RWPE1 (cell line): ENCODE measurements around the gene DTWD1.
"Not testable (repeated sequence)": the region's sequence is repeated elsewhere in the genome, so short reads cannot be mapped to it uniquely, and the experiment has no call there.

Source experiments
- CTCF ChIA-PET: fragments of 350-600 bp; sonication (Branson Sonifier 250); formaldehyde crosslinking; extraction: SDS; loops from one replicate; lab custom pipeline; 2021; lab: Yijun Ruan, JAX
- POLR2A ChIA-PET: fragments of 400-600 bp; formaldehyde crosslinking; extraction: SDS; loops from one replicate; lab custom pipeline; 2020; ENCODE audit warnings: antibody characterized with exemption; ENCODE audit not compliant: low non-redundant PET; lab: Yijun Ruan, JAX
- DNase-seq: peaks from one replicate; pipeline ENCODE4 v3.0.0; 2012; ENCODE audit warnings: low spot score
- H3K27ac ChIP-seq: fragments of 450-650 bp; 2 replicates; pipeline ENCODE4 v1.5.1; 2017
- TF ChIP-seq, protein P1 (sequence below): fragments of 450-650 bp; conservative IDR thresholded peaks from 2 replicates; pipeline ENCODE4 v1.5.1; 2017; ENCODE audit warnings: low read depth, mild to moderate bottlenecking

The DTWD1 gene

DNA sequence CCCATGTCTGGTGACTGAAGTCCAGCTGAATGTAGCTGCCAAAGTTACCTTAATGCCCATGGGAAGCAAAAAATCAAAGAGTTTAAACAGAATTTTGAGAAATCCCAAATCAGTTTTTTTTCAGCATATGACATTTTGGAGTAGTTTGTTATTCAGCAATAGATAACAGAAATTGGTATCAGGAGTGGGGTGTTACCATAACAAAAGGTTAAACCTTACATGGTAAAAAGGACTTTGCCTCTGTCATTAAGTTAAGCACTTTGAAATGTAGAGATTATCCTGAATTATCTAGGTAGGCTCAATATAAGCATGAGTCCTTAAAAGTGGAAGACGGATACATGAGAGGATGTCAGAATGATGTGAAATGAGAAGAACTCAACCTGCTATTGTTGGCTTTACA is 32.1 kb downstream of the DTWD1 start:
- ChIA-PET CTCF (no interaction called here), POLR2A (no interaction called here)
- TF ChIP-seq, protein P1, sequence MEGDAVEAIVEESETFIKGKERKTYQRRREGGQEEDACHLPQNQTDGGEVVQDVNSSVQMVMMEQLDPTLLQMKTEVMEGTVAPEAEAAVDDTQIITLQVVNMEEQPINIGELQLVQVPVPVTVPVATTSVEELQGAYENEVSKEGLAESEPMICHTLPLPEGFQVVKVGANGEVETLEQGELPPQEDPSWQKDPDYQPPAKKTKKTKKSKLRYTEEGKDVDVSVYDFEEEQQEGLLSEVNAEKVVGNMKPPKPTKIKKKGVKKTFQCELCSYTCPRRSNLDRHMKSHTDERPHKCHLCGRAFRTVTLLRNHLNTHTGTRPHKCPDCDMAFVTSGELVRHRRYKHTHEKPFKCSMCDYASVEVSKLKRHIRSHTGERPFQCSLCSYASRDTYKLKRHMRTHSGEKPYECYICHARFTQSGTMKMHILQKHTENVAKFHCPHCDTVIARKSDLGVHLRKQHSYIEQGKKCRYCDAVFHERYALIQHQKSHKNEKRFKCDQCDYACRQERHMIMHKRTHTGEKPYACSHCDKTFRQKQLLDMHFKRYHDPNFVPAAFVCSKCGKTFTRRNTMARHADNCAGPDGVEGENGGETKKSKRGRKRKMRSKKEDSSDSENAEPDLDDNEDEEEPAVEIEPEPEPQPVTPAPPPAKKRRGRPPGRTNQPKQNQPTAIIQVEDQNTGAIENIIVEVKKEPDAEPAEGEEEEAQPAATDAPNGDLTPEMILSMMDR, result no peak
- no peak overlapping the region for H3K27ac ChIP-seq
- no peak for DNase-seq

DNA sequence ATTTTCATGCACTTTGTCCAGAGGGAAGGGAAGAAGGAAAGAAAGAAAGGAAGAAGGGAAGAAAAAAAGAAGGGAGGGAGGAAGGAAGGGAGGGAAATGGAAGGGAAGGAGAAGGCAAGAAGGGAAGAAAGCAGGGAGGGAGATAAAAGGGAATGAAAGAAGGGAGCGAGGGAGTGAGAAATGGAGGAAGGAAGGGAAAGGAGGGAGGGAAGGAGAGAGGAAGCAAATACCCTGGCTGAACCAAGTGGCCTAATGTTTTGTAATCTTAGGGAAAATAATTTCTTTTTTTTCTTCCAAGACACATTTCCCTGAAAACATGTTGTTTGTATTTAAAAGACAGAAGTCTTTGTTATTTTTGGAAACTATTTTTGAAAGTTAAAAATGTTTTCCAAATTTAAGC is 35.9 kb downstream of the DTWD1 start:
- CTCF ChIA-PET, result interaction anchor here (0.6 kb wide), 1 partner anchor 8 kb away, joined by 5 read pairs; no protein-coding TSS in a partner anchor
- no peak overlapping the region for H3K27ac ChIP-seq
- POLR2A ChIA-PET, result no interaction called here
- DNase-seq, result no peak
- TF ChIP-seq, protein P1, result no peak

DNA sequence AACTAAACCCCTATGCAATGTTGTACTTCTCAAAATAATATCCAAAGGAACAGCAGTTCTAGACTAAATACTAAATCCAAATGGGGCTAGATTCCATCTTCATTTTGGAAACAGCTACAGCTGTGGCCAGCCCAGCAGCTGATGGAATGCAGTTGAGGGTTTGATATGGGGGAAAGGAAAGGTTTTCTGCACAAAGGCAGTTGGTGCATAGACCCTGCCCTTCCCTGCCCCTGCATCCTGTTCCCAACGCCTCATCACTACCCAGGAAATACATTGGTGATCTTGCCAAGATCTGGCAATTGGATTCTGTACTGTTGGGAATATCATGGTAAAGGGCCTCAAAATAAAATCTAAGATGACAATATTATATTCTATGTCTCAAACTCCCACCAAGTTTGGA is 43.9 kb downstream of the DTWD1 start:
- TF ChIP-seq, protein P1, result no peak
- ChIA-PET POLR2A (no interaction called here), CTCF (interaction anchor here (0.8 kb wide), 1 partner anchor 25 kb away, joined by 4 read pairs; no protein-coding TSS in a partner anchor)
- H3K27ac ChIP-seq, result no peak overlapping the region
- DNase-seq, result no peak

DNA sequence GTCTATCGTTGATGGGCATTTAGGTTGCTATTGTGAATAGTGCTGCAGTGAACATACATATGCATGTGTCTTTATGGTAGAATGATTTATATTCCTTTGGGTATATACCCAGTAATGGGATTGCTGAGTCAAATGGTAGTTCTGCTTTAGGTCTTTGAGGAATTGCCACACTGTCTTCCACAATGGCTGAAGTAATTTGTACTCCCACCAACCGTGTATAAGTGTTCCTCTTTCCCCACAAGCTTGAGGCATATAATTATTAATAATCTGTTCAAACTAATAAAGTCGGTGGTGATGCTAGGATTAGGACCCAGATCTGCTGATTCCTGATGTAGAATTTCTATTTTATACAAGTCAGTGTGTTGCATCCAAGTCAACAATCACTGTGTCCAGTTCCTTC is 45.6 kb downstream of the DTWD1 start:
- H3K27ac ChIP-seq, DNase-seq, POLR2A ChIA-PET, CTCF ChIA-PET: not testable (repeated sequence)

DNA sequence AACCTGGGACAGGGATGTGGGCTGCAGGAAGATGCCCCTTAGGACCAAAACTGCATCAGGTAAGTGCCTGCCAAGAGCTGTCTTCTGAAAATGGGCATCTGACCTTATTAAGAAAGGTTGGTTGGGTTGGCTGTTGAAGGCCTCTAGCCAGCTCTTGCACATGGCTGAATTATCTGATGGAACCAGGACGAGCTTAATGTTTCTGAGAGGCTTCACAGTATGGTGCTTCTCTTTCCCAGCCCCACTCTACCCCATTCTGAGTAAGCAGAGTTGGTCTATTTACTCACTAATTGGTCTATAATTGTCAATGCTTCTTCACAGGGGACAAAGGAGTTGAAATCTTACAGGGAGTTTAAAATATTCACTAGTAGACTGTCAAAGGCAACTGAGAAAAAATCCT is 48.4 kb downstream of the DTWD1 start:
- ChIA-PET POLR2A (no interaction called here), CTCF (interaction anchor here (0.6 to 0.7 kb wide), 2 partner anchors 48 to 687 kb away, joined by 3 read pairs; partner anchors contain the start of gene DTWD1)
- TF ChIP-seq, protein P1, result no peak
- no peak for DNase-seq
- no peak overlapping the region for H3K27ac ChIP-seq

DNA sequence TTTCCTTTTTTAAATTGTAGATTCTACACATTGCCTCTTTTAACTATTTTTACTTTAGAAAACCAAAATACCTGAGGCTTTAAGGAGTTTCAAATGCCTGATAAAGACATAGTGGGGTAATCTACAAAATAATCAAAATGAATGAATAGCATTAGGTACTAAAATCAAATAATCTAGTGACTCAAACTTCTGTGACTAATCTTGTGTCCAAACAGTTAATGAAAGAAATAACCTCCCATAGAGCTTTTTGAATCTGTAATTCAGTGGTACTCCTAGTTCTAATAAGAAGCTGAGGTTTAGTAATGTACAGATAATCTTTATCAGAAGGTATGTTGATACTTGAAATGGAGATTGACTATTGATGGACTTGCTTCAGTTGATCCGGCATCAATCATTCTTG is 53.0 kb downstream of the DTWD1 start:
- ChIA-PET CTCF (no interaction called here), POLR2A (no interaction called here)
- DNase-seq, result no peak
- no peak overlapping the region for H3K27ac ChIP-seq
- TF ChIP-seq, protein P1, result no peak

DNA sequence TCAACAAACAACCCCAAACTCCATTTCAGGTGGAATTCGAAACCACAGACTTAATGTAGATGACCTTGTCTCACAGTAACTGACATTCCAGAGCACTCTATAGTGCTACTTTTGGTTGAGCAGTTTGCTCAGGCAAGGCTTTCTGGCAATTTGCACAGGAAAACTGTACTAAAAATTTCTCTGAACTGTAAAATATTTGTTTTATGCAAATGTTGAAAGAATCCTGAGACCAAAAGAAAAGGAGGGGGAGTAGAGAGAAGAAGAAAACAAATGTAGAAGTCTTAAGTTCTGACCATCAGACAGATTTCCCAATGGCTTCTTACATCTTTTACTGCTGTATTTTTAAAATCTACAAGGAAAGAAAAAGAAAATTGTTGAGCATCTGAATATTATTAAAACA is 53.5 kb downstream of the DTWD1 start:
- ChIA-PET CTCF (interaction anchor here (0.7 kb wide), 2 partner anchors 13 to 169 kb away, joined by 3 to 5 read pairs; no protein-coding TSS in a partner anchor), POLR2A (no interaction called here)
- H3K27ac ChIP-seq, result no peak overlapping the region
- TF ChIP-seq, protein P1, result no peak
- DNase-seq, result no peak
